ENCODE measurements around the gene RASGEF1B. TPM values are rescaled to one million over a fixed set of nuclear protein-coding genes. Genes with fewer than 3 reads are reported as not detected.

RASGEF1B gene
- total and polyA plus RNA-seq, 2 donors (not counting 3 experiments of a cell fraction or from before 2014, with no cell fraction given) = not detected

GRCh38 chr4:81452452-81453006 is 19.2 kb downstream of the RASGEF1B start:
- Histone ChIP-seq H3K4me3 (replicated peaks in 1 of 3; ENCODE audit: insufficient read depth in 1 of 3, low read depth in 1 of 3, low read length in 3 of 3) (no peak overlapping the region), H3K9ac (replicated peaks; ENCODE audit: extremely low read depth, insufficient read depth, low read length) (no peak overlapping the region), H3K27ac (ENCODE audit: insufficient read depth, low read depth, low read length) (no peak overlapping the region), H2AFZ (ENCODE audit: low read depth, low read length) (no peak overlapping the region), H3K79me2 (ENCODE audit: control insufficient read depth, insufficient read depth, low read length) (no peaks in the 10 kb centered on the region), H3K9me1 (replicated peaks; ENCODE audit: control insufficient read depth, extremely low read depth, insufficient read depth, low read length) (no peaks in the 10 kb centered on the region), H3K4me1 (ENCODE audit: control insufficient read depth, extremely low read depth, insufficient read depth, low read length) (no peaks in the 10 kb centered on the region), H4K20me1 (replicated peaks; ENCODE audit: control insufficient read depth, extremely low read depth, insufficient read depth, low read length) (no peaks in the 10 kb centered on the region), H3K36me3 (ENCODE audit: control insufficient read depth in 2 of 2, extremely low read depth in 1 of 2, insufficient read depth in 2 of 2, low read length in 2 of 2) (no peaks in the 10 kb centered on the region), H3K4me2 (ENCODE audit: insufficient read depth, low read length) (no peak overlapping the region), H3K9me3 (replicated peaks; ENCODE audit: control insufficient read depth, insufficient read depth, low read length) (no peaks in the 10 kb centered on the region), H3K27me3 (ENCODE audit: control insufficient read depth in 2 of 2, insufficient read depth in 2 of 2, low read length in 2 of 2) (no peaks in the 10 kb centered on the region)
- no peak for FAIRE-seq
- POLR2A ChIA-PET = interaction anchor here (0.7 kb wide), 1 partner anchor 1004 kb away, joined by 5 read pairs; no protein-coding TSS in a partner anchor
- dilution Hi-C loops (cut with MboI; ENCODE audit: extremely low pct_ligation_motif_present, low sequenced_read_pairs) (no loop called here), intact Hi-C loops (cut with micrococcal nuclease) (no loop called here)
- no TSS peak for BruUV-seq (replicated peaks)
- no peak for DNase-seq (ENCODE audit: low read depth, low spot score)
- TF ChIP-seq POLR2AphosphoS5 (IDR thresholded peaks at IDR 0.05; ENCODE audit: insufficient read depth, low read depth, low read length) = no peak
- TF ChIP-seq MAX (IDR thresholded peaks at IDR 0.05; ENCODE audit: insufficient read depth, insufficient read length) = no peak
- TF ChIP-seq CTCF (IDR thresholded peaks at IDR 0.05; ENCODE audit: extremely low read depth in 1 of 2, insufficient read depth in 1 of 2, low read depth in 1 of 2, low read length in 2 of 2) = no peak
- TF ChIP-seq GATA2 (IDR thresholded peaks at IDR 0.05; ENCODE audit: insufficient read depth, insufficient read length, low read depth, low read length) = no peak
- TF ChIP-seq EZH2 (IDR thresholded peaks at IDR 0.05; ENCODE audit: borderline replicate concordance, low read depth, low read length, severe bottlenecking) = no peak
- TF ChIP-seq FOS (IDR thresholded peaks at IDR 0.05; ENCODE audit: borderline replicate concordance, insufficient read depth, low read length) = no peak
- no peak for TF ChIP-seq MYC (IDR thresholded peaks at IDR 0.05; ENCODE audit: low read depth, low read length)
- no peak for TF ChIP-seq JUN (IDR thresholded peaks at IDR 0.05; ENCODE audit: borderline replicate concordance, insufficient read depth, insufficient read length, low read depth)
- no peak for TF ChIP-seq POLR2A (IDR thresholded peaks at IDR 0.05; ENCODE audit: low read depth, low read length)
- CTCF ChIA-PET = interaction anchor here (1.7 kb wide), 1 partner anchor 15 kb away, joined by 8 read pairs; no protein-coding TSS in a partner anchor

Data from endothelial cell of umbilical vein (primary cell).